Measurements from ENCODE around the gene CERK.
A peak's percentile ranks its signal among the peaks of the same experiment; 100 is the strongest.
"Not testable (repeated sequence)": the region's sequence is repeated elsewhere in the genome, so short reads cannot be mapped to it uniquely, and the experiment has no call there.

CERK gene

GRCh38 chr22:46748206-46748907 is 10.3 kb upstream of the CERK start:
- DNase-seq, result no peak

GRCh38 chr22:46747646-46748045 is 9.6 kb upstream of the CERK start:
- no peak for DNase-seq

GRCh38 chr22:46746620-46747019 is 8.6 kb upstream of the CERK start:
- DNase-seq, result no peak

- no peak for DNase-seq
Measured at GRCh38 chr22:46746192-46746591, 8.1 kb upstream of the CERK start.

DNA sequence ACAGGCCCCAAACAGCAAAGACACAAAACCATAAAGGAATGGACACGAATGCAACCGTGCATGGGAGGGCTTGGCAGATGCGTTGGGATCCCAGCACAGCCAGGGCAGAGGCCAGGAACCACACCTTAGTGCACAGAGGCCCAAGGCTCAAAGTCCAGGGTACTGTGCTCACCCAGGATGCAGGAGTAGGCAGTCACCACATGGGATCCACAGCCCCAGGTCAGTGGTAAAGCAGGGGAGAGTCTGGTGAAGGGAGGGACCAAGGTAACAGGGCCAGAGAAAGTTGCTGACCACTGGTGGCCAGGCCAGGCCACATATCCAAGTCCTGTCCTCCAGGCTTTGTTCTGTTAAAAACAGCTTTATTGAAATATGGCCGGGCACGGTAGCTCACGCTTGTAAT is 6.5 kb upstream of the CERK start:
- no peak for DNase-seq

DNA sequence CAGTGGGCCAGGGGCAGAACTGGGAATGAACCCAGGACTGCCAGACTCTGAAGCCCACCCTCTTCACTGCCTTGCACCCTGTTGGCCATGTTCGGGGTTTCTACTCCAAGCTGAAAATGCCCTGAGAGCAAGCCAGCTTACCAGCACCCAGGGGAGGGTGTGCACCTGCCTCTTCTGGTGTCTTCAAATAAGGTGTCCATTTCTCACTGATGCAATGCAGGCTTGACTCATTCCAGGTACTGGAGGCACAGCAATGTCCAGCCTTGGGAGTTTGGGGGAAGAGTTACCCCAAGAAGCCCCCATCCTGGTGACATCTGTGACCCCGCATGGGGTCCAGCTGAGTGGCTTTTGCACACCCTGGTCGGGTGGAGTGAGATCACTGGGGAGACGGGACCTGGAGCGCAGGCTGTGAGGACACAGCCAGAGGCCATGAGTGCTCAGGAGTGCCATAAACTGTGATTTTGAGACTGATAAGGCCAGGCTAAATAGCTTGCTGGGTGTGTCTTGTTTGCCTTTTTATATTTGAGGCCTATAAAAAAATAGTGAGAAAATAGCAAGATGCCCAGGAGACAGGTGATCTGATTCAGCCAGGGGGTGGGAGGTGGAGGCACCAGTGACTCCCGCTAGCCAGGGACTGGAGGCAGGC is 4.6 kb upstream of the CERK start:
- DNase-seq, result no peak

DNA sequence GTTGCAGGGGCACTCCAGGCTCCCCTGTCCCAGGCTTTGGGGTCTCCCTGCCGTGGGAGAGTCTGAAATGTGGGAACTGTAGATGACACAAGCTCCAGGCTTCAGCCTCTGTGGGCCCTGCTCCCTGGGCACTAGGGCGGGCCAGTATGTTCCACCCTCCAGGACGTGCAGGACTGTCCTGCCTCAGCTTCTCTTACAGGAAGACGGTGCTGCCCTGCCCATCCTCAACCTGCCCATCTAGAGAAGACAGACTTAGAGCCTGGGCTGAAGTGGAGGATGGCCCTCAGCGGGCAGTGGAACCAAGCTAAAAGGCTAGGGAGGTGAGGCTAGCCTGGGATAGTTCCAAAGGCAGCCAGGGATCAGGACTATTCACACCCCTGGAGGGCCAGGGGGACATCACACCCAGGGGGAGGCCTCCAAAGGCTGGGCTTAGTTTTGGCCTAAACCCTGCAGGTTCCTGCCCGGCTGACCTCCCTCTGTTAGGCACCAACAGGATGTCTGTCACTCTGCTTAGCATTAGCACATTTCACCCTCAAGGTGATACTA is 4.0 kb upstream of the CERK start:
- DNase-seq, result no peak

DNA sequence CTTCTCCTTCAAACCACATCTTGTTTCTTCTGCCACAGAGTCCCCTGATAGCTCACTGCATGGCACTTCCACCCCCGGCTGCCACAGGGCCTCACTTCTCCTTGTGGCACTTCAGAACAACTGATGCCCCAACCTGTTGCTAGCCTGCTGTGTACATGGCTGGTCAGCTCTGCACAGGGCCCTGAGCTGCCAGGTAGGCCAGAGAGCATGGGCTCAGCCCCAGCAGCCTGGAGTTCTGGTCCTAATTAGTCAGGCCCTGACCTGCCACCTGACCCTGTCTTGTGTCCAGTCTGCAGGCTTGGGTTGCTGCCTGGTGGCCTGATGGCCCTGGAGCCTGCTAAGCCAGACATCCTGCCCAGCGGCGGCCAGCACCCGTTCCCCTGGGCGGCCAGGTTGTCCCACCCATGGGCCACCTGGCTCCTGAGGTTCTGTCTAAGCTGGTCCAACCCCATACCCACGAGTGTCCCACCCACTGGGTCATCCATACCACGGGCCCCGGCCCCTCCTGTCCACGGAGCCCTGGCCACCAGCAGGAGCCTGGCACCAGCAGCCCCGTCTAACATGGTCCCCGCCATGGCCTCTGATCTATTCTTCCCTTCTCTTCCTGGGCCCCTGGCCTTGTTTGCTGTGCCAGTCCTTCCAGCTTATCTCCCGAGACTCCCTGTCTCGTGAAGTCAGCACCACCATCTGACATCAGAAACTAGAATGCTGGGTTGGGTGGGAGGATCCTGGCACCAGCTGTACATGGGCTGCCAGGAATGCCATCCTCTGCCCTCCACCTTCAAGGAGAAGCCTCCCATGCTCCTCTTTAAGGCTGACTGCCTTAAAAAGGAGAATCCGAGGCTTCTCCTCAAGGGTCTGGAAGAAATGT is 3.1 kb upstream of the CERK start:
- DNase-seq, result no peak

DNA sequence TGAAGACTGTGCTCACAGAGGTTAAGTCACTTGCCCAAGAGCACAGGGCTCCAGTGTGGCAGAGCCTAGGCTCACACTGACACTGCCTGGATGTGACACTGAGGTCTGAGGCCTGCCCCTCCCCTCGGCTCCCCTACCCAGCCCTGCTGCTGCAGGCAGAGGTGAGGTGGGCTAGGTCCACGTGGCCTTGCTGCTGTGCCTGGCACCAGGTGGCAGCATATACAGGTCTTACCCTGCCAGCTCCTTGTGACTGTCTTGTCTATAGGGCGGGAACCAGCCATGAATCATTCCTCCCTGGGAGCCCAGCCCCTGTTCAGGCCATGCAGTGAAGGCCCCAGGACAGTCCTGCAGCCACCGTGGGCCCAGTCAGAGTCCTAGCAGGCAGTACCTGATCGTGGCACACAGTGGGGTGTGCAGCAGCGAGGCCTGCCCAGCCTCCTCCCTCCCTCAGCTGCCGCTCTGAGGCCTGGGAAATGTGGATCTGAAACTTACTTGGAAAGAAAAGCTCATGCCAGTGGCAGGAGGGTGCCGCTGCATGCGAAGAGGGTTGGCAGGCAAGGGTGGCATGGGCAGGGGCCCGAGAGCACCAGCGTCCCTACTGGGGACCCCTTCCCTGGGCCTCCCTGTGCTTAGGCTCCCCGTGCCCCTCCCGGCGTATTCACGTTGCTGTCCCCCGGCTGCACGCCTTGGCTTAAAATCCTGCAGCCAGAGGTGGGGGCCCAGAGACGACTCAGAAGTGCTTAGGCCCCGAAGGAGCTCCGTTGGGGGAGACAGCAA is 1.2 kb upstream of the CERK start:
- DNase-seq, result peak; percentile 10 to 15

GRCh38 chr22:46738647-46739093 is 618 bp upstream of the CERK start:
- no peak for DNase-seq

GRCh38 chr22:46737105-46737975 is 712 bp downstream of the CERK start:
- DNase-seq, result peak in 1 of 2 experiments; percentile 20

DNA sequence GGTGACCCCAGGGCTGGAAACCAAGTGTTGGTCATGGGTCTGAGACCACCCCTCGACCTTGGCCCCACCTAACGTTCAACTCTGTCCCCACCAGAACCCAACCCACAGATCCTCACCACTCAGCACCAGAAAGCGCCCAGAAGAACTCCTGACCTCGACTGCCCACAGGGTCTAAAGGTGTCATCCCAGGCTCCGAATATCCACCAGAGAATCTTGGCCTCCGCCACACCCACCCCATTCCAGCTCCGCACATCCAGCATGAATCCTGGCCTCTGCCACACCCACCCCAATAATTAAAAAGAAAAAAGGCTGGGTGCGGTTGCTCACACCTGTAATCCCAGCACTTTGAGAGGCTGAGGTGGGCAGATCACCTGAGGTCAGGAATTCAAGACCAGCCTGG is 1.3 kb downstream of the CERK start:
- DNase-seq, result no peak

GRCh38 chr22:46735747-46736608 is 2.1 kb downstream of the CERK start:
- DNase-seq, result no peak

DNA sequence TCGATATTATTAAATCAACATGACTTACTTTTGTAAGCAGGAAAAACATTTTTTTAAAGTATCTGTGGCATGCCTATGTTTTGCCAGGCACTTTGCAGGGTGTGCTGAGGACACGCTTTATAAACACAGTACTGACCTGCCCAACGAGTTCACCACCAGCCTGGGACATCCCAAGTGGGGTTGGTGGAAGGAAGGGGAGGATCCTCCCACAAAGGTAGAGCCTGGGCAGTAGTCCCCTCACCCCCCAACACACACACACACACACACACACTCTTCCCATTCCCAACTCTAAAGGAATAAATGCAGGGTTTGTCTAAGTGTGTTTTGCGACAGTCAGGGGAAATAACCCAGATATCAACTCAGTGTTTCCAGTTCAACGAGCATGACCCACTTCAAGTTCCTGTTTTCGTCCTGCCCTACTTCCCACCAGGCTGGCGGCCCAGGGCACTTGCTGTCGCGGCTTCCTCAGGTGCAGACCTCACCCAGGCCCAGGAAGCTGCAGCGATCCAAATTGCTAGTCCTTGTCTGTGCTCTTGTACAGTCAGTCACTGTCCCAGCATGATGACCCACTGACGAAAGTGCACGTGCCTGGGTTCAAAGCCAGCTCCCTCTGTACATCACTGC is 3.1 kb downstream of the CERK start:
- DNase-seq, result peak; percentile 52 to 66

DNA sequence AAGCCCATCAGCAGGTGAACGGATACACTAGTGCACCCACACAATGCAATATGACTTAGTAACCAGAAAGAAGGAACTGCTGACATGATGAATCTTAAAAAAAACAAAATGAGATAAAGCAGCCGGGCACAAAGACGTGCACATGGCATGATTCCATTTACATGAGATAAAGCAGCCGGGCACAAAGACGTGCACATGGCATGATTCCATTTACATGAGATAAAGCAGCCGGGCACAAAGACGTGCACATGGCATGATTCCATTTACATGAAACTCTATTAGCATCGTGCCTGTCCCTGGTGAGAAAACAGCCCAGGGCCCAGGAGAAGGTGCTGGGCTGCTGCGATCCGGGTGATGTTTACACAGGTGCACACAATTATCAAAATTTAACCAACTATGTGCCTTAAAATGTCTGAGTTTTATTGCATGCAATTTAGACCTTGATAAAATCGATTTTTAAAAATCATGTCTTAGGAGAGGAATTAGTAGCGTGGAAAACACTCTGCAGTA is 3.8 kb downstream of the CERK start:
- not testable (repeated sequence) for DNase-seq

DNA sequence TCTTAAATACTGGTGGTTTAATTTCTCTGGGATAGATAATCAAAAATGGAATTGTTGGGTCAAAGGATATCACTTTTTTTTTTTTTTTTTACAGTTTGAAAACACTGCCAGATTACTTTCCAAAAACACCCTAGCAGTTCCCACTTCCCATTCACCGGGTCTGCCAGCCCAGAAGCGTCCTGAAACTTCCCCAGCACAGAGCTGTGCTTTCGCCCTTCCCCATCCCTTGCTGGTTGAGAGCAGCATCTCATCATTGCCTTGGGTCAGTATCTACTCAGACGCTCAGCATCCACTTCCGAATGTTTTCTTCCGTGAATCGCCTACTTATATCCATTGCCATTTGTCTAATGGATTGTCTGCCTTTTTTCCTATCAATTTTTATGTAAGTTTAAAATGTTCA is 5.5 kb downstream of the CERK start:
- DNase-seq, result no peak

- DNase-seq, result no peak
Measured at GRCh38 chr22:46732041-46732379, 6.0 kb downstream of the CERK start.

DNA sequence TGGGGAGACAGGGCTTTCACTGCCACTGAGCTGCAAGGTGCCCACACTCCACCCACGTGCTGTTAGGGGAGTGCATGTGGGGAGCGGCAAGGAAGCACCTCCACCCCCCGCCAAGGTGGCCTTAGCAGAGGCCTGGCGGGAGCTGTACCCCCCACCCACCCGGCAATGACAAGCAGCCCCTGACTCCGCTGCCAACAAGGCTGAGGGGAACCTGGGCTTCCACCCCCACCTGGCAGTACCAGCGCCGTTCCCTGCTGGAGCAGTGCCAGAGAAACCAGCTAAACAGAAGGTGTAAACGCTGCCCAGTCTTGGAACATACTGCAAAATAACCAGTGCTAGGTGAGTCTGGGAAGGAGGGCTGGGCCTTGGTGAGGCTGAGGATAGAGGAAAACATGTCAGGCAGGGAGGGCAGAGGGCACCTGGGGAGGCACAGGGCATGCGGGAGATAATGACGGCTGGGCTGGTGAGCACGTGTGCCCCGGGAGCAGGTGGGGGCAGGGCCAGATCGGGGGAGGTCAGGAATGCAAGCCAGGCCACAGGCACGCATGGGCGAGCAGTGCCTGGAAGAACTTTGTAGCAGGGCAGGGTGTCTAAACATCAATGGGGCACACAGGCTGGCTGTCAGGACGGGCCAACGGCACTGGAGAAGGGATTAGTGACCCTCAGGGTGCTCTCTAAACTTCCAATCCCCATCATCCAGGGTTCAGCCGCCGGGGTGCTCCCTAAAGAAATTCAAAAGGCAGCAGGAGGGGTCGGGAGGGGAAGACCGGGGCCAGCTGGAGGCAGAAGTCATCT is 6.6 kb downstream of the CERK start:
- no peak for DNase-seq
